GM12878 (cell line): ENCODE results near the gene RARRES2. TPM values are rescaled to one million over a fixed set of nuclear protein-coding genes. Genes with fewer than 3 reads are reported as not detected.
"Not testable (repeated sequence)": the region's sequence is repeated elsewhere in the genome, so short reads cannot be mapped to it uniquely, and the experiment has no call there.

Experiments
- ATAC-seq: fragments of 200-7000 bp; cut with Tn5 transposase; 3 replicates; pipeline ENCODE4 v1.9.1; 2020; ENCODE audit warnings: mild to moderate bottlenecking, moderate library complexity
- BruUV-seq: library from RNA; stranded (reverse); fragments of 400-500 nt; replicated peaks from 2 replicates; lab custom pipeline; 2021; lab: Mats Ljungman, UMichigan
- CTCF ChIA-PET: fragments of 300-600 bp; sonication (Branson Sonifier 250); formaldehyde crosslinking; extraction: SDS; loops from one replicate; lab custom pipeline; 2021; ENCODE audit warnings: inconsistent platforms; lab: Yijun Ruan, JAX
- POLR2A ChIA-PET: fragments of 350-600 bp; formaldehyde crosslinking; extraction: SDS; loops from one replicate; lab custom pipeline; 2021; ENCODE audit warnings: inconsistent platforms; lab: Charles Lee
- RAD21 ChIA-PET: fragments of 300-600 bp; sonication (Branson Sonifier 250); formaldehyde crosslinking; loops from one replicate; lab custom pipeline; 2023; ENCODE audit warnings: antibody characterized with exemption; ENCODE audit not compliant: unreplicated experiment; lab: Charles Lee
- SMC1A ChIA-PET: fragments of 300-600 bp; sonication (Branson Sonifier 250); formaldehyde crosslinking; loops from one replicate; lab custom pipeline; 2023; ENCODE audit not compliant: unreplicated experiment, uncharacterized antibody; lab: Charles Lee
- DNase-seq: peaks from one replicate; pipeline ENCODE4 v3.0.0-alpha.2; 2011; ENCODE audit warnings: low read depth, low spot score
- FAIRE-seq: peaks from 3 replicates; lab custom pipeline; 2011; peaks lifted over from hg19 to GRCh38; lab: Jason Lieb, UNC
- H2AFZ ChIP-seq: 2 replicates; pipeline ENCODE4 v1.6.0; 2011; ENCODE audit warnings: low read depth, low read length, control low read depth; ENCODE audit not compliant: control insufficient read depth
- H3K27ac ChIP-seq: 2 replicates; pipeline ENCODE4 v1.5.1; 2011; ENCODE audit warnings: control low read depth; ENCODE audit not compliant: control insufficient read depth, insufficient read depth
- H3K27me3 ChIP-seq, 2 experiments: replicated peaks in 1 of 2; 2 replicates each; pipeline versions ENCODE4 v1.6.0 to v1.6.1; 2011; ENCODE audit warnings: low read length in 1 of 2; ENCODE audit not compliant: control insufficient read depth in 2 of 2, insufficient read depth in 2 of 2
- H3K36me3 ChIP-seq, 2 experiments: 2 replicates each; pipeline ENCODE4 v1.5.1; 2011; ENCODE audit warnings: low read length in 1 of 2; ENCODE audit not compliant: control insufficient read depth in 2 of 2, insufficient read depth in 2 of 2
- H3K4me1 ChIP-seq: 2 replicates; pipeline ENCODE4 v1.6.1; 2011; ENCODE audit warnings: mild to moderate bottlenecking, low read length, moderate library complexity, mixed read lengths; ENCODE audit not compliant: control insufficient read depth, insufficient read depth
- H3K4me2 ChIP-seq: 2 replicates; pipeline ENCODE4 v1.6.0; 2011; ENCODE audit warnings: control low read depth; ENCODE audit not compliant: control insufficient read depth, insufficient read depth
- H3K4me3 ChIP-seq: fragments of 200-600 bp; sonication (generic); 2 replicates; pipeline ENCODE4 v1.5.1; 2016
- H3K79me2 ChIP-seq: 2 replicates; pipeline ENCODE4 v1.6.0; 2011; ENCODE audit warnings: low read length; ENCODE audit not compliant: control insufficient read depth, insufficient read depth
- H3K9ac ChIP-seq: 2 replicates; pipeline ENCODE4 v1.8.0; 2011; ENCODE audit warnings: low read length, control low read depth, mixed read lengths; ENCODE audit not compliant: control insufficient read depth, insufficient read depth
- H3K9me3 ChIP-seq: replicated peaks from 3 replicates; pipeline ENCODE4 v1.5.1; 2011; ENCODE audit warnings: mild to moderate bottlenecking, low read length; ENCODE audit not compliant: control insufficient read depth, insufficient read depth
- H4K20me1 ChIP-seq: 2 replicates; pipeline ENCODE4 v1.6.0; 2011; ENCODE audit not compliant: control insufficient read depth, insufficient read depth
- CEBPZ ChIP-seq: fragments of 150-350 bp; IDR thresholded peaks from 2 replicates; pipeline ENCODE4 v1.6.1; 2016; ENCODE audit warnings: low read depth, low read length
- EED ChIP-seq: sonication (generic); IDR thresholded peaks from 2 replicates; pipeline ENCODE4 v1.6.1; 2016; ENCODE audit warnings: antibody characterized with exemption, low read depth
- EZH2 ChIP-seq: IDR thresholded peaks from 2 replicates; pipeline ENCODE4 v1.6.1; 2012; ENCODE audit warnings: low read depth, mild to moderate bottlenecking, control low read depth, inconsistent platforms, low read length, borderline replicate concordance; ENCODE audit not compliant: control insufficient read depth
- IKZF2 ChIP-seq, 2 experiments: fragments of 450-650 bp; IDR thresholded peaks; 2 replicates each; pipeline ENCODE4 v1.6.1; 2017; ENCODE audit warnings: mild to moderate bottlenecking in 2 of 2, moderate library complexity in 2 of 2
- NFYA ChIP-seq: IDR thresholded peaks from 2 replicates; pipeline ENCODE4 v1.6.1; 2011; ENCODE audit warnings: low read depth, mild to moderate bottlenecking, low read length, improper control_type of control experiment, borderline replicate concordance
- NFYB ChIP-seq: IDR thresholded peaks from 2 replicates; pipeline ENCODE4 v1.6.1; 2011; ENCODE audit warnings: low read depth, mild to moderate bottlenecking, low read length, improper control_type of control experiment, moderate library complexity; ENCODE audit not compliant: insufficient read depth
- POLR2A ChIP-seq: IDR thresholded peaks from 2 replicates; pipeline ENCODE4 v1.6.1; 2011; ENCODE audit warnings: low read depth, mild to moderate bottlenecking, low read length
- RFX5 ChIP-seq: IDR thresholded peaks from 2 replicates; pipeline ENCODE4 v1.6.1; 2011; ENCODE audit warnings: low read depth, low read length, improper control_type of control experiment
- TBL1XR1 ChIP-seq: IDR thresholded peaks from 2 replicates; pipeline ENCODE4 v1.6.1; 2012; ENCODE audit warnings: low read depth, low read length, improper control_type of control experiment
- TCF12 ChIP-seq: IDR thresholded peaks from 2 replicates; pipeline ENCODE4 v1.6.1; 2011; ENCODE audit warnings: low read depth, mild to moderate bottlenecking, low read length
- ZNF384 ChIP-seq: IDR thresholded peaks from 2 replicates; pipeline ENCODE4 v1.6.1; 2012; ENCODE audit warnings: low read depth, mild to moderate bottlenecking, low read length, improper control_type of control experiment, borderline replicate concordance
- WGBS: methylation state at CpG from one replicate; pipeline ENCODE4 v1.1.6; 2016; ENCODE audit warnings: low lambda C conversion rate; ENCODE audit not compliant: insufficient replicate concordance, insufficient coverage; ENCODE audit errors: missing lambda C conversion rate; 5-methylcytosine and 5-hydroxymethylcytosine counted together
- in situ Hi-C: fragments of 300-500 bp; cut with MboI; formaldehyde crosslinking; loops from 9 replicates; pipeline ENCODE4 v1.14.3; 2018; ENCODE audit warnings: mixed read lengths
- intact Hi-C: fragments of 100-400 bp; cut with micrococcal nuclease; formaldehyde crosslinking; loops from one replicate; pipeline ENCODE4 v1.14.2; 2022; ENCODE audit not compliant: unreplicated experiment
- polyA plus RNA-seq, 11 experiments: library from polyadenylated mRNA; depleted of rRNA in 4 of 11; unstranded in 6 of 11; stranded (reverse) in 5 of 11; fragments of >200 nt; fragmentation: Nextera tagmentation in 4 of 11; fragmentation: Illumina TruSeq in 1 of 11; extraction: Ambion mirVana in 4 of 11; extraction: Trizol in 1 of 11; gene quantifications; 1 replicate in 1 of 11; 2 replicates in 10 of 11; pipeline versions ENCODE4 v1.2.1 to v1.2.3, GENCODE V29; 2011 to 2016; ENCODE audit warnings: inconsistent platforms in 2 of 11, missing spikeins in 2 of 11, low read depth in 1 of 11
- total RNA-seq, 4 experiments: library from RNA; depleted of rRNA in 3 of 4; stranded (reverse); fragments of >200 nt in 3 of 4; fragmentation: Illumina TruSeq in 1 of 4; extraction: Trizol in 1 of 4; gene quantifications; 2 replicates each; pipeline versions ENCODE4 v1.2.1 to v1.2.3, GENCODE V29; 2013 to 2021

Gene RARRES2
- total and polyA plus RNA-seq, 10 of the 15 experiments (the other 5 are each of a cell fraction or from before 2014, with no cell fraction given): 0.13 to 2.2 (median 0.40) TPM; not detected in 3

GRCh38 chr7:150312649-150313366, 28.6 kb downstream of the RARRES2 start:
- H3K4me3 ChIP-seq, H3K9ac ChIP-seq, H3K4me1 ChIP-seq, RAD21 ChIA-PET, H3K4me2 ChIP-seq, H3K27me3 ChIP-seq, H3K27ac ChIP-seq, H4K20me1 ChIP-seq, H3K36me3 ChIP-seq, H3K9me3 ChIP-seq, H2AFZ ChIP-seq, in situ Hi-C loops, FAIRE-seq, CTCF ChIA-PET, BruUV-seq, intact Hi-C loops, H3K79me2 ChIP-seq, DNase-seq, ATAC-seq: not testable (repeated sequence)
- ChIA-PET POLR2A (interaction anchor here (1.6 kb wide), 1 partner anchor 13 kb away, joined by 4 read pairs; no protein-coding TSS in a partner anchor), SMC1A (interaction anchor here (1.2 kb wide), 1 partner anchor 9 kb away, joined by 6 read pairs; no protein-coding TSS in a partner anchor)
- 81% methylated on average over 7 of the region's 7 CpGs for WGBS

GRCh38 chr7:150311711-150312110, 29.7 kb downstream of the RARRES2 start:
- no peaks in the 10 kb centered on the region for H3K36me3 ChIP-seq
- WGBS: 96% methylated on average over 5 of the region's 5 CpGs
- ChIA-PET CTCF (no interaction called here), POLR2A (no interaction called here), SMC1A (no interaction called here), RAD21 (no interaction called here)
- in situ Hi-C loops: no loop called here
- H3K27ac ChIP-seq: no peak overlapping the region
- BruUV-seq: no TSS peak
- no peak overlapping the region for H3K4me3 ChIP-seq
- no peaks in the 10 kb centered on the region for H3K4me1 ChIP-seq
- no peaks in the 10 kb centered on the region for H3K79me2 ChIP-seq
- DNase-seq (no peak), ATAC-seq (no peak), FAIRE-seq (no peak)
- no peaks in the 10 kb centered on the region for H4K20me1 ChIP-seq
- no peak overlapping the region for H3K9ac ChIP-seq
- H2AFZ ChIP-seq: no peak overlapping the region
- H3K9me3 ChIP-seq: no peaks in the 10 kb centered on the region
- intact Hi-C loops: no loop called here
- no peak overlapping the region for H3K4me2 ChIP-seq
- no peaks in the 10 kb centered on the region for H3K27me3 ChIP-seq
- TF ChIP-seq TCF12 (no peak), ZNF384 (no peak), RFX5 (no peak), EZH2 (no peak), NFYB (no peak), EED (no peak), CEBPZ (no peak), TBL1XR1 (no peak), POLR2A (no peak), NFYA (no peak), IKZF2 (IDR thresholded peaks at IDR 0.05) (no peak)
